Inflammatory macrophage treated with lipopolysaccharide for 1 hour (primary cell): ENCODE results near the gene PGC.

Source experiments
- DNase-seq, 2 donors: peaks; one replicate each; pipeline ENCODE4 v3.0.0-alpha.2; 2020 to 2022

Gene PGC

GRCh38 chr6:41693281-41694240 lies 53.6 kb downstream of the PGC start:
- DNase-seq, result no peak

GRCh38 chr6:41692730-41693129 lies 54.5 kb downstream of the PGC start:
- no peak for DNase-seq

GRCh38 chr6:41692080-41692675 lies 55.0 kb downstream of the PGC start:
- DNase-seq, result no peak

GRCh38 chr6:41691426-41692079 lies 55.6 kb downstream of the PGC start:
- DNase-seq, result no peak

GRCh38 chr6:41690541-41691330 lies 56.5 kb downstream of the PGC start:
- DNase-seq, result no peak

- DNase-seq, result no peak
Observed at GRCh38 chr6:41689171-41690008, 57.8 kb downstream of the PGC start.

GRCh38 chr6:41688256-41688965 lies 58.8 kb downstream of the PGC start:
- DNase-seq, result no peak

- DNase-seq, result no peak
Observed at GRCh38 chr6:41687501-41688175, 59.6 kb downstream of the PGC start.
